ENCODE measurements around the gene CHRNB1.

- TF ChIP-seq CTCF (IDR thresholded peaks at IDR 0.05 in 8 of 11, conservative IDR thresholded peaks at IDR 0.05 in 3 of 11) (no peak), POLR2A (IDR thresholded peaks at IDR 0.05) (no peak), POLR2AphosphoS5 (IDR thresholded peaks at IDR 0.05) (no peak)
These were observed 49.1 kb downstream of the CHRNB1 start for GRCh38 chr17:7493941-7494340.

All from spleen (tissue), 7 donors.